Stomach (tissue), 9 donors: ENCODE measurements around the gene VSTM2B. TPM values are rescaled to one million over a fixed set of nuclear protein-coding genes. Genes with fewer than 3 reads are reported as not detected.

Experiments used
- DNase-seq, 2 donors: peaks; one replicate each; pipeline versions ENCODE4 v3.0.0 to v3.0.0-alpha.2; 2013 to 2019
- H3K27ac ChIP-seq, 5 donors: fragments of 200-600 bp in 4 of 5; sonication (generic) in 4 of 5; one replicate each; pipeline ENCODE4 v1.5.1; 2013 to 2019; ENCODE audit warnings: mild to moderate bottlenecking in 1 of 5, moderate library complexity in 1 of 5
- H3K27me3 ChIP-seq, 3 donors: fragments of 200-600 bp; sonication (generic); one replicate each; pipeline ENCODE4 v1.5.1; 2017 to 2019; ENCODE audit warnings: mixed run types in 1 of 3
- H3K36me3 ChIP-seq, 4 donors: fragments of 200-600 bp; sonication (generic); 1 replicate in 3 of 4; 2 replicates in 1 of 4; pipeline ENCODE4 v1.5.1; 2016 to 2019
- H3K4me1 ChIP-seq, 4 donors: fragments of 200-600 bp; sonication (generic); one replicate each; pipeline ENCODE4 v1.5.1; 2016 to 2019
- H3K4me3 ChIP-seq, 4 donors: fragments of 200-600 bp; sonication (generic) in 3 of 4; one replicate each; pipeline ENCODE4 v1.5.1; 2016 to 2019; ENCODE audit warnings: mild to moderate bottlenecking in 1 of 4
- H3K9me3 ChIP-seq, 4 donors: fragments of 200-600 bp; sonication (generic); one replicate each; pipeline ENCODE4 v1.5.1; 2016 to 2019
- CTCF ChIP-seq, 7 experiments: fragments of 450-650 bp in 4 of 7; fragments of 200-600 bp in 3 of 7; sonication (generic) in 3 of 7; IDR thresholded peaks; one replicate each; pipeline ENCODE4 v1.5.1; 2016 to 2019; ENCODE audit warnings: antibody characterized with exemption in 7 of 7, control low read depth in 2 of 7, mild to moderate bottlenecking in 1 of 7
- EP300 ChIP-seq: sonication (generic); formaldehyde crosslinking; IDR thresholded peaks from one replicate; pipeline ENCODE4 v1.6.1; 2017; ENCODE audit warnings: antibody characterized with exemption
- POLR2A ChIP-seq, 4 donors: fragments of 450-650 bp; IDR thresholded peaks; one replicate each; pipeline ENCODE4 v1.6.1; 2016; ENCODE audit warnings: antibody characterized with exemption in 4 of 4, control low read depth in 2 of 4, mild to moderate bottlenecking in 1 of 4, moderate library complexity in 1 of 4
- POLR2AphosphoS5 ChIP-seq, 3 donors: sonication (generic); formaldehyde crosslinking; IDR thresholded peaks; one replicate each; pipeline ENCODE4 v1.6.1; 2016; ENCODE audit warnings: antibody characterized with exemption in 3 of 3
- WGBS, 5 donors: extraction: QIAGEN DNeasy Blood & Tissue Kit in 3 of 5; methylation state at CpG; one replicate each; pipeline versions ENCODE4 v1.1.5 to v1.1.7; 2013 to 2018; 5-methylcytosine and 5-hydroxymethylcytosine counted together
- intact Hi-C: fragments of 100-400 bp; cut with DNase I; formaldehyde crosslinking; loops from one replicate; pipeline ENCODE4 v1.15.1; 2023; ENCODE audit warnings: low total_unique reads
- polyA plus RNA-seq, 3 donors: library from polyadenylated mRNA; stranded (reverse); fragments of 200-250 nt; gene quantifications; one replicate each; pipeline ENCODE4 v1.2.3, GENCODE V29; 2013
- total RNA-seq, 5 donors: library from RNA; depleted of rRNA; stranded (reverse); fragments of >200 nt; gene quantifications; one replicate each; pipeline versions ENCODE4 v1.1.0 to v1.2.3, GENCODE V29; 2014 to 2016
- donor health status: healthy with polysubstance abuse.
- donor health status: Bipolar disorder and iron deficiency.
- donor health status: healthy.

VSTM2B gene
- total and polyA plus RNA-seq, 8 donors = not detected

- Histone ChIP-seq H3K27ac (no peak overlapping the region), H3K9me3 (peaks cover 0 to 16% (median 14%) of the 10 kb centered on the region in 4 donors), H3K36me3 (no peaks in the 10 kb centered on the region), H3K4me1 (no peaks in the 10 kb centered on the region), H3K4me3 (no peak overlapping the region), H3K27me3 (peaks cover 0 to 68% (median 0%) of the 10 kb centered on the region in 3 donors)
- intact Hi-C loops = no loop called here
- no peak for DNase-seq
- 33 to 40% (median 37%) methylated on average over 11 of the region's 11 CpGs for WGBS, 5 donors
- no peak for TF ChIP-seq CTCF (IDR thresholded peaks at IDR 0.05)
- TF ChIP-seq POLR2AphosphoS5 (IDR thresholded peaks at IDR 0.05) = no peak
- no peak for TF ChIP-seq POLR2A (IDR thresholded peaks at IDR 0.05)
- no peak for TF ChIP-seq EP300
These were observed 38.8 kb downstream of the VSTM2B start for GRCh38 chr19:29564574-29565005.

- WGBS, 5 donors = 81 to 86% (median 82%) methylated on average over 18 to 19 of the region's 19 CpGs
- H3K36me3 ChIP-seq = no peaks in the 10 kb centered on the region
- peaks cover 0 to 10% (median 9%) of the 10 kb centered on the region in 4 donors for H3K9me3 ChIP-seq
- H3K4me1 ChIP-seq = no peaks in the 10 kb centered on the region
- H3K4me3 ChIP-seq = no peak overlapping the region
- intact Hi-C loops = no loop called here
- peaks cover 0 to 68% (median 0%) of the 10 kb centered on the region in 3 donors for H3K27me3 ChIP-seq
- TF ChIP-seq EP300 (no peak), POLR2AphosphoS5 (IDR thresholded peaks at IDR 0.05) (no peak), POLR2A (IDR thresholded peaks at IDR 0.05) (no peak), CTCF (IDR thresholded peaks at IDR 0.05) (no peak)
- DNase-seq = no peak
- H3K27ac ChIP-seq = no peak overlapping the region
These were observed 39.4 kb downstream of the VSTM2B start for GRCh38 chr19:29565171-29565570.

GRCh38 chr19:29566496-29567054, 40.8 kb downstream of the VSTM2B start:
- no peaks in the 10 kb centered on the region for H3K4me1 ChIP-seq
- no peak for DNase-seq
- WGBS, 5 donors = 76 to 85% (median 79%) methylated on average over 3 of the region's 3 CpGs
- H3K27ac ChIP-seq = no peak overlapping the region
- no peaks in the 10 kb centered on the region for H3K9me3 ChIP-seq
- no peak overlapping the region for H3K4me3 ChIP-seq
- intact Hi-C loops = no loop called here
- H3K27me3 ChIP-seq = peaks cover 0 to 74% (median 0%) of the 10 kb centered on the region in 3 donors
- H3K36me3 ChIP-seq = no peaks in the 10 kb centered on the region
- TF ChIP-seq POLR2AphosphoS5 (IDR thresholded peaks at IDR 0.05) (no peak), POLR2A (IDR thresholded peaks at IDR 0.05) (no peak), EP300 (no peak), CTCF (IDR thresholded peaks at IDR 0.05) (no peak)

- DNase-seq = no peak
- Histone ChIP-seq H3K36me3 (no peaks in the 10 kb centered on the region), H3K27me3 (peaks cover 0 to 73% (median 0%) of the 10 kb centered on the region in 3 donors), H3K4me3 (no peak overlapping the region), H3K27ac (no peak overlapping the region), H3K9me3 (no peaks in the 10 kb centered on the region), H3K4me1 (no peaks in the 10 kb centered on the region)
- WGBS, 5 donors = 62 to 75% (median 71%) methylated on average over 2 of the region's 2 CpGs
- no peak for TF ChIP-seq POLR2AphosphoS5 (IDR thresholded peaks at IDR 0.05)
- TF ChIP-seq CTCF (IDR thresholded peaks at IDR 0.05) = no peak
- no peak for TF ChIP-seq EP300
- no peak for TF ChIP-seq POLR2A (IDR thresholded peaks at IDR 0.05)
- intact Hi-C loops = no loop called here
These were observed 41.6 kb downstream of the VSTM2B start for GRCh38 chr19:29567366-29567915.
